HG03432 (cell line): ENCODE results near the gene ARTN.

Source experiments
- ATAC-seq: cut with Tn5 transposase; IDR thresholded peaks from one replicate; pipeline ENCODE4 v1.9.1; 2021; ENCODE audit warnings: mild to moderate bottlenecking, moderate library complexity; ENCODE audit not compliant: unreplicated experiment

The ARTN gene

GRCh38 chr1:43983253-43983899, 49.8 kb downstream of the ARTN start:
- ATAC-seq = no peak

- ATAC-seq = no peak
These were observed 51.3 kb downstream of the ARTN start for GRCh38 chr1:43984855-43985254.

GRCh38 chr1:43985984-43986595, 52.5 kb downstream of the ARTN start:
- ATAC-seq = no peak

GRCh38 chr1:43986712-43987111, 53.1 kb downstream of the ARTN start:
- no peak for ATAC-seq
